Measurements from ENCODE around the gene NKD2.
A peak's percentile ranks its signal among the peaks of the same experiment; 100 is the strongest.

Gene NKD2

GRCh38 chr5:978693-979092 is 29.9 kb upstream of the NKD2 start:
- no peak for DNase-seq (ENCODE audit: low spot score)

DNA sequence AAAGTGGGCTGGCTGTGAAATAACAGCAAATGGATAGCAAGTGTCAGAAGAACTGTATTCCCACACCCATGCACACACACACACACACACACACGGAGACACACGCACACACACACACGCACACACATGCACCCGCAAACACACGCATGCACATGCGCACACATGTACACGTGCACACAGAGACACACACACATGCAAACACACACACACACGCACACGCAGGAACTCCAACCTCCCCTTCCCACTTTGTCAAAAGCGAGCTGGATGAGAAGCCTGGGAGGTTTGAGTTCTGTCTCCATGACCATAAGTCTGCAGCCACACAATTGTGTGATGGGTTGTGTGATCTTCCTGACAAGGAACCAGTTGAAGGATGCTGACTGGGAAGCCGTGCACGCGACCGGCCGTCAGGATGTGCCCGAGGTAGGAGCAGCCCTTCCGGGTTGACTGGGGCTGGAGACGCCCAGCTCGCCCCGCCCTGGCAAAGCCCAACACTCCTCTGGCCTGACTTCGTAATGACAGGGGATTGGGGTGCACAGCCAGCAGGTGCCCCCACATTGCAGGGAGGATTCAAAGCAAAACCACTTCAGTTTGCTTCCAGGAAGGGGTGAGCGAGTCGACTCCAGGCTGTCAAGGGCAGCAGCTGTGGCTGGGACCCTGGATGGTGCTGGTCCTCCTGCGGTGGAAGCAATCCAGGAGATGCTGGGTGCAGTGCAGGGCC is 29.3 kb upstream of the NKD2 start:
- no peak for DNase-seq (ENCODE audit: low spot score)

DNA sequence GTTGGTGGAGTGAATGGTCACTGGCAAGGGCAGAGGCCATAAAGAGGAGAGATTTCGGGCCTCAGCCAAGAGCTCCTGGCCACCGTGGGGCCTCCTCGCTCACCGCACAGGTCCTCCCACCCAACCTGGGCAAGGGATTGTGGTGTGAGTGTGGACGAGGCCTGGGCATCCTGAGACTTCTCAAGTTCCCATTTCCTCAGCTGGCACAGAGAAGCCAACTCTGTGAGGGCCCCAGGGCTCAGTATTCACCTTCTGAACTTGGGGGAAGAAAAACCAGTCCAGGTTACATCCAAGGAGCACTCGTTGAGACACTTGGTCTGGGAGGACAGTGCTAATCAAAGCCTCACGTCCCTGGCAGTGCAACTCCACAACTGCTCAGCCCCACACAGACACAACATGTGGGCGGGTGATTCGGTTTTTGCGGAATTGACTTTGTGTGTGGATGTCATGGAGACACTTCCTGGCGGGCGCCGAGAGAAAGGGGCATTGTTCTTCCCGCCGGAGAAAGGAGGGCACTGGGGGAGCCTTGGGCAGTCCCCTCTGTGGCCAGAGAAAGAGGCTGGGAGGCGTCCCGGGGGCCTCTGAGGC is 28.5 kb upstream of the NKD2 start:
- no peak for DNase-seq (ENCODE audit: low spot score)

DNA sequence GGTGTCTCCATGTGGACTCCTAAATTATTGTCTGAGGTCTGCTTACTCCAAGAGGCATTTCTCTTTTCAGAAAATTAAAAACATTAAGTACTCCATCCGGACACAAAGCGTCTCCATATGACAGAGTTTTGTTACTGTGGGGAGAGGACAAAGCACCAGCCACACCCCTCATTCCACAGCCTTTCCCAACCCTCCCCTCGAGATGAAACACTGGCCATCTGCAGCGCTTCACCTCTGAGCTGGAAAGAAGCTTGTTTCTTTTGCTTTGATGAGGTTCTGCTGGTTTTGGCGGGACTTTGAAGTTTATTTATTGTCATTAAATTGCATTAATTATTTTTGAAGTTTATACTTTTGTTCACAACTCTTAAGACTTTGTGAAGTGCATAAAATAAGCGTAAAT is 27.6 kb upstream of the NKD2 start:
- no peak for DNase-seq (ENCODE audit: low spot score)

DNA sequence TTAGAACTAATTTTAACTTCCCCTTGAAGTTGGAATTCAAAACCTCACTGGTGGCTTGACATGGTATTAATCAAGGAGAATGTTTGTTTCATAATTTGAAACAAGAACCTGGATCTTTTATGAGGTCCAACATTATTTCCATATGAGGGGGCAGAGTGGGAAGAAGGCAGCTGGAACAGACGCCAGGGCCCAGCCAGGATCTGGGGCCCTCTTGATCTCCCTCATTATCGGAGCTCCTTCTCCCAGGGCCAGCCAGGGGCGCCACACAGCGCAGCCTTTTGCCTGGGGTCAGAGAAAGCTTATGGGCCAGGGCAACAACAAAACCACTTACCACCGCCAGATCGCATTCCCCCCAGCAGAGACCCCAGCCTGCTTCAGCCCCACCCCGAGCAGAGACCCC is 27.1 kb upstream of the NKD2 start:
- no peak for DNase-seq (ENCODE audit: low spot score)

GRCh38 chr5:982377-983237 is 26.0 kb upstream of the NKD2 start:
- DNase-seq (ENCODE audit: low spot score): peak; percentile 73

DNA sequence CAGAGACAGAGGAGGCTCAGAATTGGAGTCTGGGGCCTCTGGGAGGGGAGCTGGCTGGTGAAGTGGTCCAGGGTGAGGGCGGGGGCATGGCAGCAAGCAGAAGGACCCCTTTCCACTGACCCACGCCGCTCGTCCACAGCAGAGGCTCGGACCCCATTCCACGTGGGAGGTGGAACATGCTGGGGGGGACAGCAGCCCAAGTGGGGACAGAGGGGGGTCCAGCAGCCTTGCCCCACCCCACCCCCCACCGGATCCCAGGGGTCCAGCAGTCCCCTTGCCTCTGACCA is 25.4 kb upstream of the NKD2 start:
- no peak for DNase-seq (ENCODE audit: low spot score)

- no peak for DNase-seq (ENCODE audit: low spot score)
These were observed 25.0 kb upstream of the NKD2 start for GRCh38 chr5:983568-983967.

GRCh38 chr5:984774-985173 is 23.8 kb upstream of the NKD2 start:
- no peak for DNase-seq (ENCODE audit: low spot score)

DNA sequence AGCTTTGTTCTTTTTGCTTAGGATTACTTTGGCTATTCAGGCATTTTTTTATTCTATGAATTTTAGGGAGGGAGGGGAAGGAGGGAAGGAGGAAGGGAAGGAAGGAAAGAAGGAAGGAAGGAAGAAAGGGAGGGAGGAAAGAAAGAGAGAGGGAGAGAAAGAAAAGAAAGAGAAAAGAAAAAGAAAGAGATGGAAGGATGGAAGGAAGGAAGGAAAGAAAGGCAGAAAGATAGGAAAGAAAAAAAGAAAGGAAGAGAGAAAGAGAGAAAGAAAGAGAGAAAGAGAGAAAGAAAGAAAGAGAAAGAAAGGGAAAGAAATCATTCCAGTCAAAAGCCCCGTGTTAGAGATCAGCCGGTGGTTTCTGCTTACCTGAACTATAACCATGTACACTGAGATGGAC is 20.8 kb upstream of the NKD2 start:
- no peak for DNase-seq (ENCODE audit: low spot score)

GRCh38 chr5:988322-988721 is 20.3 kb upstream of the NKD2 start:
- no peak for DNase-seq (ENCODE audit: low spot score)

DNA sequence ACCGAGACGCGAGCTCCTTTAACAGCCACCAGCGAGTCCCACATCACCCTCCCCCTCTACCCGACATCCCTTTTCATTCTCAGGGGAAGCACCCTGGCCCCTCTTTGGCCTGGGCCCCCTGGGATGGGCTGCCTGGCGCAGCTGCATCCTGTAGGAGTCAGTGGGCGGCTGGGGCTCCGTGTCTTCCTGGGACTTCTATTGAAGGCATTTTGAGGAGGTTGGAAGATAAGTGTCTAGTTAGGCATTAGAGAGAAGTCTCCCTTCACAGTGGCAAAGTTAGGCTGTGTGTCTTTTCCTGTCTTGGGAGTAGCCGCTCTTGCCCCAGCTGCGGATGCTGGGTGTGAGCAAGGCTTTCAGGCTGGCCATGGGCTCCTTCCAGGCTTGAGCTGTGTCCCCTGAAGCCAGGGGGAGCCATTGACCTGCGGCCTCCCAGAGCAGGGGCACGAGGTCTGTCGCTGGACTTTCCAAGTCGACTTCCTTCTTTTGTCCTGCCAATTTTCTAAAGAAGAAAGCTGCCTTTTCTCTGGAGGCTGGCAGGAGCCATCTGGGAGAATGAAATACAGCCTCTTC is 18.6 kb upstream of the NKD2 start:
- DNase-seq (ENCODE audit: low spot score): no peak

GRCh38 chr5:991472-992267 is 16.9 kb upstream of the NKD2 start:
- DNase-seq (ENCODE audit: low spot score): no peak

DNA sequence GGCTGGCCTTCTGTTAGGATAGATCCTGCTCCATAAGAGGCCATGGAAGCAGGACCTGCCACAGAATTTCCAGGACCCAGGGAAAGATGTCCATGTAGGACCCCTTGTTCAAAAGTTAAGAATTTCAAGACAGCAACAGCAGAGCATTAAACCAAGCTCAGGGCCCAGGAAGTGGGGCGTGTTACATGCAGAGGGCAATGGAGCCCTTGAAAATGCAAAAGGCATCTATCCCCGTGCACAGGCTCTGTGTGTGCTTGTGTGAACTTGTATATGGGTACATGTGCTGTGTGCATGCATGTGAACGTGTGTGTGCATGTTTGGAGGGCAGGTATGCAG is 14.4 kb upstream of the NKD2 start:
- no peak for DNase-seq (ENCODE audit: low spot score)

DNA sequence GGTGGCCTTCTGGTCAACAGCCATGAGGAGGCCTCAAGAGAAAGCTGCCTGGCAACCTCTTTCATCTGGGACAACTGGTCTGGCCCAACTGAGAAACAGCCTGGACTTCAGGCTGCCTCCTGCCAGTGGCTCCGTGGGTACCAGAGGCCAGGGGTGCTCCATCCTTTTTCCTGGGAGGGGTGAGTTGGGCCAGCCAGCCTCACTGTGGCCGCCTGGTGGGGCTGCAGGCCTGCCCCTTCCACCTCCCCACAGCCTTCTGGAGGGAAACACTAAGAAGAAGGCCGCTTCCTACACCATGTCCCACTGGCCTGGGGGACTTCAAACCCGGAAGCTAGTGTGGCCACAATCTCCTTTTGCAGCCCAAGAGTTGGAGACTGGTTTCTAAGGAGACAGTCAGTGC is 13.8 kb upstream of the NKD2 start:
- no peak for DNase-seq (ENCODE audit: low spot score)

DNA sequence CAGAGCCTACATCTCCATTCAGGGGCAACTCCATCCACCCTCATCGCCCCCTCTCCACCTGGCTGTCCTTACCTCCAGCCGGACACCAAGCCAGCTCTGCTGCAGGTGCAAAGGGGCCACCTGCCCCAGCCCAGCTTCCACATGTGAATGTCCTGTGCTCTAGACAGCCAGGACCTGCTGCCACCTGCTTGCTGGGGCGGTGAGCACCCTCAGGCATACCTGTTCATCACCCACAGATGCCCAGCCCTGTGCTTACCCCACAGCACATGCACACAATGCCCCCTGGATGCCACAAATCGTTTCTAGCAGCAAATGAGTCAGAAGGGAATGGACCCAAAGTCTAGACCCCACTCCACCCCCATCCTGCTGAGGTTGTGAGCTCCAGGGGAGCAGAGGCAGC is 13.3 kb upstream of the NKD2 start:
- DNase-seq (ENCODE audit: low spot score): no peak

DNA sequence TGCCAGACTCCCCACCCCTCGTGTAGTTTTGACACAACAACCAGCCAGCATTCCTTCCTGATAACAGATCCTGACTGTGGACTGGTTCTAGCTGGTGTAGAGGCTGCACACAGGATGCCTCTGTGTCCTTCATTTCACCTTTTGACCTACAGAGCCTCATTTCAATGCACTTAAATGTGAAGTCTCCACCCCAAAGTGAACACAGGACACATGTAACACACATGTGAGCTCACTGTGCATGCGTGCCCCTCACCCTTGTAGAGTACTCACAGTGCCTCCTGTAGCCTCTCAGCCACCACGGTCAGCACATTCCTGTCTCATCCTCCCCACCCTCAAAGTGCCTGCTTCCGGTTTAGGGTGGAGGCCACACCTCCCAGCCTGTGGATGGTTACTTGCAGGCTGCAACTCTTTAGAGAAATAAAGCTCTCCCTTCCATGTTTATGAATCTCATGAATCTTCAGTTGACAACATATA is 11.6 kb upstream of the NKD2 start:
- no peak for DNase-seq (ENCODE audit: low spot score)

- DNase-seq (ENCODE audit: low spot score): no peak
These were observed 10.9 kb upstream of the NKD2 start for GRCh38 chr5:997711-998110.

GRCh38 chr5:998246-999031 is 10.2 kb upstream of the NKD2 start:
- DNase-seq (ENCODE audit: low spot score): no peak

- no peak for DNase-seq (ENCODE audit: low spot score)
These were observed 9.5 kb upstream of the NKD2 start for GRCh38 chr5:999032-999501.

DNA sequence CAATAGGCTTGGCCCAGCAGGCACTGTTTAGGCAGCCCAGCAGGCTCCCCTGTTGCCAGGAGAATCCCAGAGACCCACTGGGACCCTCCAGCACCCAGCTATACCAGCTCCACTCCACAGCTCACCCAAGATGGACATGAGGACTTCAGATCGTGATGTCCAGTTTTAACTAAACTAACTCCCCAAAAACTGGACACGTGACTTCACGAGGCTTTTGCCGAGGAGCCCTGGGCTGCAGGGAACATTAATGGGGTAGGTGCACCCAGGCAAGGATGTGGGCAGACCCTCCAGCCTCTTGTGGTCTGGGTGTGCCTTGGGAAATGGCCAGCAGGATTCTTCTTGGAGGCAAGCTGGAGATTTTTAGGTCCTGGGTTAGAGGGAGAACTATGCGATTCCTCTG is 8.9 kb upstream of the NKD2 start:
- no peak for DNase-seq (ENCODE audit: low spot score)
